Femur (tissue), 1 donor: ENCODE data around the gene SMARCC1.

ENCODE experiments used
- DNase-seq: peaks from one replicate; pipeline ENCODE4 v3.0.0-alpha.2; 2017

SMARCC1 gene

DNA sequence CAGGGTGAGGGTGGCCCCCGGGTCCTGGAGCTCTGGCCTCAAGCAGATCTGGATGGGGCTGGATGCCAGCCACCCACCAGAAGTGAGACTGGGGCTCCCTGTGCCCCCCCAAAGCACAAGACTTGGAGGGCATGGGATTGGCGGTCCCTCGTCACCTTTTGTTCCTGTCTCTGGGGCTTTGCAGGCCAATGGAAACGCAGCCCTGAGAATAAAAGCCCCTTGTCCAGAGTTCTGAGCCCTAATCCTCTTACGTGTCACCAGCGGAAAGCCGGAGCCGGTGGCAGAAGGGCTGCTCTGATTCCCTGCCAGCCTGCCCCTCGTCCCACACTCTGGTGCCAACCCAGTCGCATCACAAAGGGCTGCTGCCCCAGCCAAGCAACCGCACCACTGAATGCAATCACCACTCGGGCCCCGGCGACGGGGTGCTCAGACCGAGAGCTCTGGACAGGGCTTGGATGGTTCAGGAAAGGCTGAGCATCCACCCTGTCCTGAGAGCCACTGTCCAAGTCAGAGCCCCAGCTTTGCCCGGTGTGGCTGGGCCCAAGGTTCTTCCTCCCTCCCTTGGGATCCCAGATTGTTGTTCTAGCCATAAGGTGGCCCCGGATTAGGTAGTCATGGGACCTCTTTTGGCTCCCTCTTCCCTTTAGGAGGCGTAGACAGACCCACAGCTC lies 245.3 kb downstream of the SMARCC1 start:
- DNase-seq = no peak
